ENCODE data around the gene DOCK4.

DOCK4 gene

GRCh38 chr7:111746950-111747349 is 459.2 kb downstream of the DOCK4 start:
- Histone ChIP-seq H3K36me3 (ENCODE audit: control insufficient read depth in 2 of 2, insufficient read depth in 2 of 2, low read length in 2 of 2) (no peaks in the 10 kb centered on the region), H3K9me3 (ENCODE audit: control insufficient read depth in 2 of 2, low read length in 2 of 2) (no peaks in the 10 kb centered on the region), H3K4me1 (ENCODE audit: control insufficient read depth in 2 of 2, insufficient read depth in 2 of 2, low read length in 2 of 2) (no peaks in the 10 kb centered on the region), H3K27me3 (ENCODE audit: control insufficient read depth in 2 of 2, insufficient read depth in 2 of 2, low read length in 2 of 2) (no peaks in the 10 kb centered on the region), H3K4me3 (ENCODE audit: low read length in 2 of 2) (no peak overlapping the region), H3K27ac (ENCODE audit: low read depth in 2 of 2, low read length in 2 of 2) (no peak overlapping the region), H3K9ac (ENCODE audit: low read depth in 1 of 2, low read length in 2 of 2) (no peak overlapping the region)

- no peaks in the 10 kb centered on the region for H3K9me3 ChIP-seq (ENCODE audit: control insufficient read depth in 2 of 2, low read length in 2 of 2)
- no peaks in the 10 kb centered on the region for H3K36me3 ChIP-seq (ENCODE audit: control insufficient read depth in 2 of 2, insufficient read depth in 2 of 2, low read length in 2 of 2)
- H3K27me3 ChIP-seq (ENCODE audit: control insufficient read depth in 2 of 2, insufficient read depth in 2 of 2, low read length in 2 of 2) = no peaks in the 10 kb centered on the region
- H3K4me3 ChIP-seq (ENCODE audit: low read length in 2 of 2) = no peak overlapping the region
- no peak overlapping the region for H3K27ac ChIP-seq (ENCODE audit: low read depth in 2 of 2, low read length in 2 of 2)
- H3K4me1 ChIP-seq (ENCODE audit: control insufficient read depth in 2 of 2, insufficient read depth in 2 of 2, low read length in 2 of 2) = no peaks in the 10 kb centered on the region
- H3K9ac ChIP-seq (ENCODE audit: low read depth in 1 of 2, low read length in 2 of 2) = no peak overlapping the region
Measured at GRCh38 chr7:111744501-111745155, 461.6 kb downstream of the DOCK4 start.

GRCh38 chr7:111743244-111743847 is 462.9 kb downstream of the DOCK4 start:
- no peaks in the 10 kb centered on the region for H3K4me1 ChIP-seq (ENCODE audit: control insufficient read depth in 2 of 2, insufficient read depth in 2 of 2, low read length in 2 of 2)
- no peak overlapping the region for H3K9ac ChIP-seq (ENCODE audit: low read depth in 1 of 2, low read length in 2 of 2)
- H3K27me3 ChIP-seq (ENCODE audit: control insufficient read depth in 2 of 2, insufficient read depth in 2 of 2, low read length in 2 of 2) = no peaks in the 10 kb centered on the region
- no peak overlapping the region for H3K27ac ChIP-seq (ENCODE audit: low read depth in 2 of 2, low read length in 2 of 2)
- H3K36me3 ChIP-seq (ENCODE audit: control insufficient read depth in 2 of 2, insufficient read depth in 2 of 2, low read length in 2 of 2) = no peaks in the 10 kb centered on the region
- H3K4me3 ChIP-seq (ENCODE audit: low read length in 2 of 2) = no peak overlapping the region
- no peaks in the 10 kb centered on the region for H3K9me3 ChIP-seq (ENCODE audit: control insufficient read depth in 2 of 2, low read length in 2 of 2)

- Histone ChIP-seq H3K4me3 (ENCODE audit: low read length in 2 of 2) (no peak overlapping the region), H3K27ac (ENCODE audit: low read depth in 2 of 2, low read length in 2 of 2) (no peak overlapping the region), H3K27me3 (ENCODE audit: control insufficient read depth in 2 of 2, insufficient read depth in 2 of 2, low read length in 2 of 2) (no peaks in the 10 kb centered on the region), H3K9ac (ENCODE audit: low read depth in 1 of 2, low read length in 2 of 2) (no peak overlapping the region), H3K36me3 (ENCODE audit: control insufficient read depth in 2 of 2, insufficient read depth in 2 of 2, low read length in 2 of 2) (no peaks in the 10 kb centered on the region), H3K4me1 (ENCODE audit: control insufficient read depth in 2 of 2, insufficient read depth in 2 of 2, low read length in 2 of 2) (no peaks in the 10 kb centered on the region), H3K9me3 (ENCODE audit: control insufficient read depth in 2 of 2, low read length in 2 of 2) (no peaks in the 10 kb centered on the region)
Measured at GRCh38 chr7:111741811-111742240, 464.4 kb downstream of the DOCK4 start.

- Histone ChIP-seq H3K4me1 (ENCODE audit: control insufficient read depth in 2 of 2, insufficient read depth in 2 of 2, low read length in 2 of 2) (peaks cover 0 to 4% of the 10 kb centered on the region in 2 donors), H3K27me3 (ENCODE audit: control insufficient read depth in 2 of 2, insufficient read depth in 2 of 2, low read length in 2 of 2) (no peaks in the 10 kb centered on the region), H3K36me3 (ENCODE audit: control insufficient read depth in 2 of 2, insufficient read depth in 2 of 2, low read length in 2 of 2) (no peaks in the 10 kb centered on the region), H3K9ac (ENCODE audit: low read depth in 1 of 2, low read length in 2 of 2) (no peak overlapping the region), H3K9me3 (ENCODE audit: control insufficient read depth in 2 of 2, low read length in 2 of 2) (no peaks in the 10 kb centered on the region), H3K4me3 (ENCODE audit: low read length in 2 of 2) (no peak overlapping the region), H3K27ac (ENCODE audit: low read depth in 2 of 2, low read length in 2 of 2) (no peak overlapping the region)
Measured at GRCh38 chr7:111740942-111741341, 465.3 kb downstream of the DOCK4 start.

- Histone ChIP-seq H3K27ac (ENCODE audit: low read depth in 2 of 2, low read length in 2 of 2) (no peak overlapping the region), H3K36me3 (ENCODE audit: control insufficient read depth in 2 of 2, insufficient read depth in 2 of 2, low read length in 2 of 2) (no peaks in the 10 kb centered on the region), H3K4me3 (ENCODE audit: low read length in 2 of 2) (no peak overlapping the region), H3K9me3 (ENCODE audit: control insufficient read depth in 2 of 2, low read length in 2 of 2) (no peaks in the 10 kb centered on the region), H3K9ac (ENCODE audit: low read depth in 1 of 2, low read length in 2 of 2) (no peak overlapping the region), H3K27me3 (ENCODE audit: control insufficient read depth in 2 of 2, insufficient read depth in 2 of 2, low read length in 2 of 2) (no peaks in the 10 kb centered on the region), H3K4me1 (ENCODE audit: control insufficient read depth in 2 of 2, insufficient read depth in 2 of 2, low read length in 2 of 2) (peaks cover 0 to 4% of the 10 kb centered on the region in 2 donors)
Measured at GRCh38 chr7:111736552-111736874, 469.7 kb downstream of the DOCK4 start.

GRCh38 chr7:111735661-111736551 is 470.3 kb downstream of the DOCK4 start:
- H3K27ac ChIP-seq (ENCODE audit: low read depth in 2 of 2, low read length in 2 of 2) = no peak overlapping the region
- H3K36me3 ChIP-seq (ENCODE audit: control insufficient read depth in 2 of 2, insufficient read depth in 2 of 2, low read length in 2 of 2) = no peaks in the 10 kb centered on the region
- no peak overlapping the region for H3K9ac ChIP-seq (ENCODE audit: low read depth in 1 of 2, low read length in 2 of 2)
- no peaks in the 10 kb centered on the region for H3K9me3 ChIP-seq (ENCODE audit: control insufficient read depth in 2 of 2, low read length in 2 of 2)
- no peak overlapping the region for H3K4me3 ChIP-seq (ENCODE audit: low read length in 2 of 2)
- H3K27me3 ChIP-seq (ENCODE audit: control insufficient read depth in 2 of 2, insufficient read depth in 2 of 2, low read length in 2 of 2) = no peaks in the 10 kb centered on the region
- peaks cover 0 to 4% of the 10 kb centered on the region in 2 donors for H3K4me1 ChIP-seq (ENCODE audit: control insufficient read depth in 2 of 2, insufficient read depth in 2 of 2, low read length in 2 of 2)

GRCh38 chr7:111734954-111735660 is 471.1 kb downstream of the DOCK4 start:
- no peaks in the 10 kb centered on the region for H3K27me3 ChIP-seq (ENCODE audit: control insufficient read depth in 2 of 2, insufficient read depth in 2 of 2, low read length in 2 of 2)
- H3K9ac ChIP-seq (ENCODE audit: low read depth in 1 of 2, low read length in 2 of 2) = no peak overlapping the region
- no peaks in the 10 kb centered on the region for H3K36me3 ChIP-seq (ENCODE audit: control insufficient read depth in 2 of 2, insufficient read depth in 2 of 2, low read length in 2 of 2)
- H3K9me3 ChIP-seq (ENCODE audit: control insufficient read depth in 2 of 2, low read length in 2 of 2) = no peaks in the 10 kb centered on the region
- H3K4me3 ChIP-seq (ENCODE audit: low read length in 2 of 2) = no peak overlapping the region
- peaks cover 0 to 4% of the 10 kb centered on the region in 2 donors for H3K4me1 ChIP-seq (ENCODE audit: control insufficient read depth in 2 of 2, insufficient read depth in 2 of 2, low read length in 2 of 2)
- H3K27ac ChIP-seq (ENCODE audit: low read depth in 2 of 2, low read length in 2 of 2) = no peak overlapping the region

GRCh38 chr7:111732923-111733322 is 473.3 kb downstream of the DOCK4 start:
- peaks cover 0 to 4% of the 10 kb centered on the region in 2 donors for H3K4me1 ChIP-seq (ENCODE audit: control insufficient read depth in 2 of 2, insufficient read depth in 2 of 2, low read length in 2 of 2)
- no peak overlapping the region for H3K4me3 ChIP-seq (ENCODE audit: low read length in 2 of 2)
- no peak overlapping the region for H3K9ac ChIP-seq (ENCODE audit: low read depth in 1 of 2, low read length in 2 of 2)
- H3K27me3 ChIP-seq (ENCODE audit: control insufficient read depth in 2 of 2, insufficient read depth in 2 of 2, low read length in 2 of 2) = no peaks in the 10 kb centered on the region
- H3K36me3 ChIP-seq (ENCODE audit: control insufficient read depth in 2 of 2, insufficient read depth in 2 of 2, low read length in 2 of 2) = no peaks in the 10 kb centered on the region
- H3K27ac ChIP-seq (ENCODE audit: low read depth in 2 of 2, low read length in 2 of 2) = no peak overlapping the region
- H3K9me3 ChIP-seq (ENCODE audit: control insufficient read depth in 2 of 2, low read length in 2 of 2) = no peaks in the 10 kb centered on the region

All from mucosa of rectum (tissue), 2 donors.